Measurements from ENCODE around the gene MAP2K7.
A peak's percentile ranks its signal among the peaks of the same experiment; 100 is the strongest.
"Not testable (repeated sequence)": the region's sequence is repeated elsewhere in the genome, so short reads cannot be mapped to it uniquely, and the experiment has no call there.

Gene MAP2K7

DNA sequence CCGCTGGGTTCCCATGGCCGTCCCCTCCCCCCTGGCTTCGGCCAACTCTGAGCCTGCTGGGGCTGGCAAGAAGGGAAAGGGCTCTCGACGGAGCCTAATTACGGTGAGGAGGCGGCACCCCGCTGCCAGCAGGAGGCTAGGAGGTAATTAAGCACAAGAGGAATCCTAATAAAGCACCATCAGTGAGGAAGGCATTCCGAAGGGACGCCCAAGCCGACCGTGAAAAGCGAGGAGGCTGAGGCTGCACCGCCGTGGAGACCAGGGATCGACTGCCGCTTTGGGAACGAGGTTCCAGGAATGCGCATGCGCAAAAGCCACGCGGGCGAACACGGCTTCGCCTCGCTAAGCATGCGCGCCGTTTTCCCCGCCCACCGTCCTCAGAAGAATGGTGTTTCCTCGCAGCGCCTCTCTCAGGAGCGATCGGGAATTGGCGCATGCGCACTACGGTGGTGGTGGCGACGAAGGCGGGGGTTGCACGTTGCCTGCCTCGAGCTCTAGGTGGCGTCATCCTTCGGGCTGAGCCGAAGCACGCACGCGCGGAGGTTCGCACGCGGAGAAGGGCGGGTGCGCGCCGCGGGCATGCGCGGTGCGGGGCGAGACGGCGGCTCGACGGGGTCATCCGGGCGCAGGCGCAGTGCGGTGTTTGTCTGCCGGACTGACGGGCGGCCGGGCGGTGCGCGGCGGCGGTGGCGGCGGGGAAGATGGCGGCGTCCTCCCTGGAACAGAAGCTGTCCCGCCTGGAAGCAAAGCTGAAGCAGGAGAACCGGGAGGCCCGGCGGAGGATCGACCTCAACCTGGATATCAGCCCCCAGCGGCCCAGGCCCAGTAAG is at the start of gene MAP2K7:
Gene MAP2K7 (plus strand): TSS at position 634 of the 830 bp plus-strand sequence. CDS start 68 bp downstream, at position 702.
- peak; percentile 100 for DNase-seq

DNA sequence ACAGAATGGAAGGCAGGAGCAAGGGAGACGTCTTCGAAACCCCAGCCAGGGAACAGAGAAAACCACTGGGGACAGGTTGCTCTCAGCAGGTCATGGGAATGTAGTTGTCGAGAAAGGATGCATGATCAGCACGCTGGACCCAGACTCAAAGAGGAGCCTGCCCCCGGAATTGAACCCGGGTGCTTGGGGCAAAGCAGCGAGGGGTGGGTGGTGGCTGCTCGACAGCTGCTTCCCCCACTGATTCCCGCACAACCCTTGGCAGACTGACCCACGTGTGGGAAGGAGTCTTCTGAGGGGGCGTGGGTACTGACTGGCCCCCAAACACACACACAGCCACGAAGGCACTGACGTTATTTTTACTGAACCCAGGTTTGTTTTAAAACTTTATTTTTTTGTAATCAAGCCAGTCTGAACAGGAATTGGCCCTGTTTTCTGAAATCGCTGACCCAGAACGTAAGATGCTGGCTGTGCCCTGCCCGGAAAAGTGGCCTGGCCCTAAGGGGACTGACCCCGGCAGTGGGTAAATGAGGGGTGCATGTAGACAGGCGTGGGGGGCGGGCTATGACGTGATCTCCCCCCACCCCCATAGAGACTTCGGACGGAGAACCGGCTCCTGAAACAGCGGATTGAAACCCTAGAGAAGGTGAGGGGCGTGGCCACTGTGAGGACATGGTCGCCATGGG is 48.1 kb upstream of the MAP2K7 start:
- DNase-seq: no peak

DNA sequence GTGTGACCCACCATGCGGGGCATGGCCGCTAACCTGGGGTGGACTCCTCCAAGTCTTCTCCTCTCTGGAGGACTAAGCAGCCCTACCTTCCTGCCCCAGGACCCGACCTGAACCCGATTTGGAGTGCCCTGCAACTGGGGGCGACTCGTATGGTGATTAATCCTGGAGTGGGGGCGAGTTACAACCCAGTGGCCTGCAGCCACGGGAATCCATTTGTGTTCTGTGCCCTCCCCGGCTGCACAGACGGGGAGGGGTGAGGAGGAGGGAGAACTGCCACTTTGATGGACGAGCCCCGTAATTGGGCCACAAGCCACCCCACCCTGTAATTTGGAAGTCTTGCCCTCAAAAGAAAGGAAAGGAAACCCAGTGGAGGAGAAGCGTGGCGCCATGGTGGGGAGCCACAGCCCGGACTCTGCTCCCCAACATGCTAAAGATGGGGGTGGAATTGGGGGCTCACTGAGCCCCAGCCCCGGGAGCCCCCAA is 47.5 kb upstream of the MAP2K7 start:
- no peak for DNase-seq

DNA sequence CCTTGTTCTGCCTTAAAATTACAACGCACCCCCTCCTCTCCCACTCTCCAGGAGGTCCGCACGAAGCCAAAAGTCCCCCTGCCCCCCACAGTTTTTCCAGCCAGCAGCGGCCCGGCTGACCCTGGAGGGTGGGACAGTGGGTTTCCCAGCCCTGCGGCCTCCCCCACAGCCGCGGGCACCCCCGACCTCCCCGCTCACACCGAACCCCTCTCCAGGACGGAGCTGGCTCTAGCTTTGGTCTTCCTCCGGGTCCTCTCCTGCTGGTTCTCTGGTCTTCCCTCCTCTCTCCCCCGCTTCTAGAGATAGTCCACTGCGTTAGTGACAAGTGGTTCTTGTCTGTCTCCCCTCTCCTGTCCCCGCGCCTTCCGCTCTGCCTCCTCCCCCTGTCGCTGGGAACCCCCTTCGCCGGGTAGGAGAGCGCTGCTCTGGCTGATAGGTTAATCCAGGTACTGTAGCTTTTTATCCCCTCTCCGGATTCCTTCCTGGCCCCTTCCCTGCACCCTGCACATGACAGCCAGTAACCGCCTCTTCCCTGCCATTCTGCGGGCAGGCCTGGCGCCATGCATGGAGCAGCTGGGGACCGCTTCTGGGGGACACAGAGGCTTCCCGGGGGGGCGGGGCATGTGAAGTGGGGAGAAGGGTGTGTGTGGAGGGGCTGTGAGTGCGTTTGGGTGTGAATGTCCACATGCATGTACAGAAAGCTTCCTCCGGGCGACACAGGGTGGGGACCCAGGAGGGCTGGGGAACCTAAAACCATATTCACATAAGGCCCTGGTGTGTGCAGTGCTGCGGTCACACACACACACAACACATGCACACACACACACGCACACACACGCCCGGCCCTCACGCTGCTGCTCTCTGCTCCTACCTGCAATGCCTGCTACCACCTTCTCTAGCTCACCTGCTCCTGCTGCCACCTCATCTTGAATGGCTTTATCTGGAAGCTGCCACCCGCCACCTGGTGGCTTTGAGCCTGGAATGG is 46.7 kb upstream of the MAP2K7 start:
- DNase-seq: no peak

DNA sequence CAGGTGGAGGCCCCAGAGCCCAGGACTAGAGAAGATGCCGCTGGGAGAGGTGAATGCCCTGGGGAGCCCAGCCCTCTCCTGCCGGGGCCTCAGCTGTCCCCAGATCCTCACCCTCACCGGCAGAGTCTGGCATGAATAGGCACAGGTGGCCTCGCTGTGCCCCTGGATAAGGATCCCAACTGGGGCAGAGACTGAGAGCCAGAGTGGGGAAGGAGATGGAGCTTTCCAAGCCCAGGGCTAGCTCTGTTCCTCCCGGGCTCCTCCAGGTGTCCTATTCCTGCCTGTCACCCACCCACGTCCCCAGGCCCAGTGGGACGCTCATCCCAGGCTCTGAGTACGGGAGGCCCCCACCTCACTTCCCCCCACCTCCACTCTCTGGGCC is 46.0 kb upstream of the MAP2K7 start:
- DNase-seq: no peak

DNA sequence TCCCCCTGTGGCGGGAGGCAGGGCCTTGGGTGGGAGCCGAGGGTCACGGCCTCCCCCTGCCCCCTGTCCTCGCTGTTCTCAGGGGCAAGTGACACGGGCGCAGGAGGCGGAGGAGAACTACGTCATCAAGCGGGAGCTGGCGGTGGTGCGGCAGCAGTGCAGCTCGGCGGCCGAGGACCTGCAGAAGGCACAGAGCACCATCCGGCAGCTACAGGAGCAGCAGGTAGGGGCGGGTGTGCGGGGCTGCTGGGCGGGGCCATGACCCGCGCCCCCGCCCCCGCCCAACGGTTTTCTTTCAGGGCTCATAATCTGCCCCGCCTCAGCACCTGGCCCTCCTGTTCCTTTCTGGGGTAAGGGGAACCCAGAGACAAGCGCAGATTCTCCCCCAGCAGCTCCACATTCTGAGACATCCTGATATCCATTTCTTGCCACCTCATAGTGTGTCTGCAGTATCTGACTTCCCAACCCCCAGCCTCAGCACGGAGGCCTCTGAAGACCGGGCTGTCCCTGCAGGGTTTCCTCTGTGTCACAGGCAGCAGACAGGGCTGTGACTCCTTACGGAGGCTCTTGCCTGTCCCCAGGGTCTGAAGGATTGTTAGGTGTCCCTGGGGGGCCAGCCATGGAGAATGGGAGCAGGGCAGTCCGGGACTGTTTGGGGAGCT is 45.4 kb upstream of the MAP2K7 start:
- no peak for DNase-seq

DNA sequence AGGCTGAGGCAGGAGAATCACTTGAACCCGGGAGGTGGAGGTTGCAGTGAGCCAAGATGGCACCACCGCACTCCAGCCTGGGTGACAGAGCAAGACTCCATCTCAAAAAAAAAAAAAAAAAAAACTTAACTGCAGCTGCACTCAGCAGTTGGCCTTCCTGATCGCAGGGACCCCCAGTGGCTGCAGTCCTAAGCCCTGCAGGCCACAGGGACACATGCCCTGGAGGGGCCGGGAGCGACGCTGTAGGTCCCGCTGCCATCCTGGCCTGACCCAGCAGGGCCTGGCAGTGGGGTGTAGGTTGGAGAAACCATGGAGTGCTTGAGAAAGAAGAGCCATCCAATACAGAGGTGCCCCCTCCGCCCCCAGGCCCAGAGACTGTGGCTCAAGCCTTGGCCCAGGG is 44.6 kb upstream of the MAP2K7 start:
- not testable (repeated sequence) for DNase-seq

DNA sequence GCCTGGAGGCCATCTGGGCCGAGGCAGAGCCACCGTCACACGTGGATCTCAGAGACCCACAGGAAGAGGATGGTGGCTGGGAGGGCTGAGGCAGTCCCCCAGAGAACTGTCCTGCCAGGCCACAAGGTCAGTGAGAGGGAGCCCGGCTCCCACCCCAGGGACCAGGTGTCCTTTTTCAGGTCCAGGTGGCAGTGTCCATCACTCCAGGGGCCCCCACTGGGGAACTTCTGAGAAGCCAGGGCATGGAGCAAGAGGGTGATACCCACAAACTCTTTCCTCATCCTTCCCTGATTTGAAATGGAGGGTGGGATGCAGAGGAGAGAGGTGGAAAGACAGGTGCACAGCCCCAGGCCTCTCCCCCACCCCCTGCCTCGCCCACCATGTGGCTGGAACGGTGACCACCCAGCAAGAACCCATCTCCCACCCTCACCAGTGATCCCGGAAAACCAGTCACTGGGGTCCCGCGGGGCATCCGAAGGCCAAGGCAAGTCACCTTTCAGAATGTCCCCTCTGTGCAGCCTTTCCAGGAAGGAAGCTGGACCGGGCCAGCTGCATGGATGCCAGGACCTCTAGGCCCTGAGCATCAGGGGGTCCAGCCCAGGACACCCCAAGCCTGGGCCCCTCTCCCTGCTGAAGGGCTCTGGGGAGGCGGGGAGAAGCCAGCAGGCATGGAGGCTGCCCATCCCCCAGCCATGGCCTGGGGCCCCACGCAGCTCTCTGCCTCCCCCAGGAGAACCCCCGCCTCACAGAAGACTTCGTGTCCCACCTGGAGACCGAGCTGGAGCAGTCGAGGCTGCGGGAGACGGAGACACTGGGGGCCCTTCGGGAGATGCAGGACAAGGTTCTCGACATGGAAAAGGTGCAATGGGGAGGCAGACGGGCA is 43.6 kb upstream of the MAP2K7 start:
- DNase-seq: no peak

DNA sequence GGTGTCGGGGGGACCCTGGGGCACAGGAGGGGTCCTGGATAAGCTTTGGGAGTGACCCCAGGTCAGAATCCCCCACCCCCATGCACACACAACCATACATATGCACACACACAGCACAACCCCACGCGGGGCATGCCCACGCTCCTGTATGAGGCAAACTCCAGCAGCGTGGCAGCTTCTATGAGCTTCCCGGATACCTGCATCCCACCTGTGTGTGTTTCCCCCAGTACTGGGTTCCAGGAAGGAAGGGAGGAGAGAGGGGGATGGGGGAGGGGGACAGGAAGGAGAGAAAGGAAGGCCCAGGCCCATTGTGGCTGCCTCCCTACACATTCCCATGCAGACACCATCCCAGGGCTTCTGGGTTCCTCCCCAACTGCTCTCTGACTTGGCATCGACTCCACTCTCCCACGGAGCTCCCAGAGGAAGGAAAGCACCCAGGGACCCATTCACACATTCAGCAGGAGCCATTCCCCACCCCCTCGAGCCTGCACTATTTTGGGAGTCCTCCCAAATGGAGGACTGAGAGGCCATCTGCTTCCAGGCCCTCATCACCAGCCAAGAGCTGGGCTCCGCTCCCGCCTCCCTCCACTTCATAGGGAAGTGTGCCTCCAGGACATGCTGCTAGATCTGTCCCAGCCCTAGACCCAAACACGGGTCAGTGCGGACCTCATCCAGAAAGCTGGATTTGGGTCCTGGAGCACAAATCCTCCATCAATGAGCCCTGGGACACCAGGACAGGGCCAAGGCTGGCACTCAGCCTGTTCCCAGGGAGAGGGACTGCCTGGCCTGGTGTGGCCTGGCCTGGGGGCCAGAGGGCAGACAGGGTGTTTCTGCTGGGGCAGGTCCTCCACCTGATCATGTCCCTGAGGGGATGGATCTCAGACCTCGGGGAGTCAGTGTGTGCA is 42.7 kb upstream of the MAP2K7 start:
- no peak for DNase-seq

DNA sequence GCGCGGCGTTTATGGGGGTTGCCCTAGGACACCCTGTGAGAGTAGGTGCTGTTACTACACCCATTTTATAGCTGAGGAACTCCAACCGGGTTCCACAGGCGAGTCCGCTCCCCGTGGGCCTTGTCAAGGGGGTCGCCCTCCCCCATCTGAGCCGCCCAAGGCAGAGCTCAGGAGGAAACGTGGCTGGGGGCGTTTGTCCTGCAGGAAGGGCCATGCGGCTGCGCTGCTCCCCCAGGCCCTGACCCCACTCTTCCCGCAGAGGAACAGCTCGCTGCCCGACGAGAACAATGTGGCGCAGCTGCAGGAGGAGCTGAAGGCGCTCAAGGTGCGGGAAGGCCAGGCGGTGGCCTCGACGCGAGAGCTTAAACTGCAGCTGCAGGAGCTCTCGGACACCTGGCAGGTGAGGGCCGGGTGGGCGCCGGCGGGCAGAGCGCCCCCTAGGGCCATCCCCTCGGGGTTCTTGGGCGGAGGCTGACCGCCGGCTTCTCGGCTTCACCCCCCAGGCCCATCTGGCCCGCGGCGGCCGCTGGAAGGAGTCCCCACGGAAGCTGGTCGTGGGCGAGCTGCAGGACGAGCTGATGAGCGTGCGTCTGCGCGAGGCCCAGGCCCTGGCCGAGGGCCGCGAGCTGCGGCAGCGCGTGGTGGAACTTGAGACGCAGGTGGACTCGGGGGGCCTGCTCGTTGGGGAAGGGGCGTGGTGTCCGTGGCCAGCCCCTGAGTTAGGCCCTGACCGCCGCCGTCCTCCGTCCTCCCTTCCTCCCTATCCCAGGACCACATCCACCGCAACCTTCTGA is 41.9 kb upstream of the MAP2K7 start:
- DNase-seq: no peak

DNA sequence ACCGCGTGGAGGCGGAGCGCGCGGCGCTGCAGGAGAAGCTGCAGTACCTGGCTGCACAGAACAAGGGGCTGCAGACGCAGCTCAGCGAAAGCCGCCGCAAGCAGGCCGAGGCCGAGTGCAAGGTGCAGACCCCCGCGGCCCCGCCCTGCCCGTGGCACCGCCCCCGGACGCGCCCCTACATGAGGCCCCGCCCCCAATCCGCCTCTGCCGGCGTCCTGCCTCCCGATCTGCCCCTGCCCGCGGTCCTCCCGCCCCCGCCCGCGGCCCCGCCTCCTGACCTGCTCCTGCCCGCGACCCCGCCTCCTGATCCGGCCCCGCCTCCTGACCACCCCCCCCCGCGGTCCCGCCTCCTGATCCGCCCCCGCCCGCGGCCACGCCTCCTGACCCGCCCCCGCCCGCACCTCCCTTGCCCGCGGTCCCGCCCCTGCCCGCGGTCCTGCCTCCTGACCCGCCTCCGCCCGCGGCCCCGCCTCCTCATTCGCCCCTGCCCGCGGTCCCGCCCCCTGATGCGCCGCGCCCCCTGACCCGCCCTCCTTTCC is 41.2 kb upstream of the MAP2K7 start:
- peak; percentile 76 for DNase-seq

DNA sequence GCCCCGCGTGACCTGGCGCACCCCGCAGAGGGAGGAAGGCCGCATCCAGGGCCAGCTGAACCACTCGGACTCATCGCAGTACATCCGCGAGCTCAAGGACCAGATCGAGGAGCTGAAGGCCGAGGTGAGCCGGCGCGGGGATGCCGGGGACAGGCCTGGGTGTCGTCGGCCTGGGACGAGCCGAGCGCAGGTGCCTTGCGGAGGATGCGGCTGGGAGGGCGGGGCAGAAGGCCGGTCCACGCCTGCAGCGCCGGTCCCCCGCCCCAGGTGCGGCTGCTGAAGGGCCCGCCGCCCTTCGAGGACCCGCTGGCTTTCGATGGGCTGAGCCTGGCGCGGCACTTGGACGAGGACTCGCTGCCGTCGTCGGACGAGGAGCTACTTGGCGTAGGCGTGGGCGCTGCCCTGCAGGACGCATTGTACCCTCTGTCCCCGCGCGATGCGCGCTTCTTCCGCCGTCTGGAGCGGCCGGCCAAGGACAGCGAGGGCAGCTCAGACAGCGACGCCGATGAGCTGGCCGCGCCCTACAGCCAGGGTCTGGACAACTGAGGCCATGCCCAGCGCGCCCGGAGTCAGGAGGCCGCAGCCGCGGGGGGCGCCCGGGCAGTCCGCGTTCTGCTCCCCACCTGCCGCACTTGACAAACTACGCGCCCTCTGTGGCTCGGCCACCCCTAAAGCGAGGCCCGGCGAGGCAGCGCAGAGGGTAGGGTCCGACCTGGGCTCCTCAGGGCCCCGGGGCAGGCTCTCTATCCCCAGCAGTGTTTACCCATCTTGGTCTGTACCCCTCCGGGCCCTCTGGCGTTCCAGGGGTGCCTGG is 40.3 kb upstream of the MAP2K7 start:
- no peak for DNase-seq

DNA sequence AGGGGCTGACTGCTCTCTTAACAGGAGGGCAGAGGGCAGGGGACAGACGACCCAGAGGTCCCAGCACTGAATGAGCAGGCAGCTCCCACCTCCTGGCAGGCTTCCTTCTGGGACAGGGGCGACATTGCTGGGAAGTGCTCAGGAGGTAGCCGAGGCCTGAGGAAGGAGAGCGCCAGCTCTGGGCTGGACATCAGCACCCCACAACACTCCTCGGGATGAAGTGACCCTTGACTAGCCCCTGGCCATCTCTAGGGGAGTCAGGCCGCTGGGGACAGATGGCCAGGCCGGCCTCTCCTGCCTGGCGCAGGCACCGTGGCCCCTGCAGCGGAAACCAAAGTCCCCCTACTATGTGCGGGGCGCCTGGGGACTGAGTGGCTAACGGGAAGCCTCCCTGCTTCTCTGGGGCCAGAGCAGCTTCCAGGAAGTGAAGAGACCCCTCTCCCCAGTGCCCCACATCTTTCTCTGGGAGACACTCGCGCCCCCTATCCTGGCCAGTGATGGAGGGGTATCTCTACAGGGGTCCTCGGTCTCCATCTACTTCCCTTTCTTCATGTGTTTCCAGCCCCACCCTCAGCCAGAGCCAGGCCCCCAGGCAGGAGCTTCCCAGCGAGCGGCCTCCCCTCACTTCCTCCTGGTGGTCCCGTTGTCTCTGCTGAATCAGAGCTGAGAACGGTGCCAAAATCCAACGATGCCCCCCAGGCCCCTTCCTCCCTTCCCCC is 39.5 kb upstream of the MAP2K7 start:
- DNase-seq: no peak

DNA sequence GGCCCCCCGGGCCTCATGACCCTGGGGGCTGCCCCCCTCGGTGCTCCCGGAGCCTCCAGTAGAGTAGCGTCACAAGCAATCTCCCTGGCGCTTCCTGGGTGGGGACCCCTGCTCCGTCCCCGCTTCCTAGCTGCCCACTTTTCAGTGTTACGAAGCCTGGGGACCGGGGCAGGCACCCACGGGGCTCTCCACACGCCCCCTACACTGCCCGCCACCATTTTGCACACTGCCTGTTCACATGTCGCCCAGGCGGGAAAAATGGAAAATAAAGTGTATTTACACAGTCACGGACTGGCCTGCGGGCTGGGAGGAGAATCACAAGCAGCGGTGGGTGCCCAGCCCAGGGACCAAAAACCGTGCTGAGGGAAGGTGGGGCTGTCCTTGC is 39.0 kb upstream of the MAP2K7 start:
- DNase-seq: no peak

DNA sequence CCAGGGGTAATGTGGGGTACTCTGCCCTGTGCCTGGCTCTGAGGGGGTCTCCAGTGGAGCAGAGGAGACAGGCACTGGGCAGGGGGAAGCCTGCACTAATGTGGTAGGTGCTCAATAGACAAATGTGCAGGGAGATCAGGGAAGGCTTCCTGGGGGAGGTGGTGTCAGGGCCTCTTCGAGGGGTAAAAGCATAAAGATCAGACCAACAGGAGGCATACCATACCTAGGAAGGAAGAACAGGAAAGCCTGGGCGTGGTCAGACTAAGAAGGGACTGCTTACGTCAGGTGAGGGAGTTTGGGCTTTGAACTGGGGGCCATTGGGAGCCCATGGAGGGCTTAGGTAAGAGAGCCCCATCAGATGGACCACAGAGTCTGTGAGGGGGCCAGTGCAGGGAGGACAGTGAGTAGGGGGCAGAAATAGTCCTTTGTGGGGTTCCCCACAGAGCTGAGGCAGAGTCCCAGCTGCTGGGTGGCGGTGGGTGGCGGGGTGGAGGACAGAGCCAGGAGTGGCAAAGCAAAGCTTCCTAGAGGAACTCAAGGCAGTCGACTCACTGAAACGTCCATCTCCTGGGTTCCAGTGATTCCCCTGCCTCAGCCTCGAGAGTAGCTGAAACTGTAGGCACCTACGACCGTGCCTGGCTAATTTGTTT is 38.3 kb upstream of the MAP2K7 start:
- DNase-seq: no peak

DNA sequence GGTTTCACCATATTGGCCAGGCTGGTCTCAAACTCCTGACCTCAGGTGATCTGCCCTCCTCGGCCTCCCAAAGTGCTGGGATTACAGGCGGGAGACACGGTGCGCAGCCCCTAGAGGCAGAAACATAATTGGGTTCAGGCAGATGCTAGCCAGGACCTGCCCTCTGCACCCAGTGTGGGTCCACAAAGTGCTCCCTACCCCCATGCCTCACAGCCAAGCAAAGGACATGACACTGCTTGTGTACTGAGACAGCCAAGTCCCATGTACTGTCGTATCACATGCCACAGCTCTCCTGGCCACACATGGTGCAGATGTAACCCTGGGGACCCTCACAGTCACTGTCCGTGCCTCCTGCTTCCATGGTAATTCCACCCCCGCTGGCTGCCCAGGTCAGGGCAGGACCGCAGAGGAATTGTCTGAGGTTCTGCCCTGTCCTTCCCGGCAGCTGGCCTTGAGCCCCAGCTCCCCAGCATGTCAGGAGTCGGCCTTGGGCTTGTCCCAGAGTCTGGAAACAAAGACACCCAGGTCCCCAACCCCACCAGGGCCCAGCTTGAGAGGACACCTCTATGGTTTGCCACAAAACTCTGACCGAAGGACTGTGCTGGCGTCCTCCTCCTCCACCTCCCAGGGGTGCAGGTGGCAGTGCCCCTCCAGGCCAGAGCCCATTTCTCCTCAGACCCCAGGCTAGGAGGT is 37.1 kb upstream of the MAP2K7 start:
- no peak for DNase-seq

Data from right forelimb (tissue), 1 donor.